HAP-1 (cell line): ENCODE data around the gene CIBAR2.

Experiments used
- DNase-seq, 2 experiments: peaks; one replicate each; pipeline ENCODE4 v3.0.0-alpha.2; 2016 to 2020; ENCODE audit warnings: low spot score in 2 of 2
- H3K27me3 ChIP-seq: fragments of 250-450 bp; sonication (Bioruptor Pico); 2 replicates; pipeline ENCODE4 v1.5.1; 2020; ENCODE audit warnings: low read depth, mild to moderate bottlenecking, moderate library complexity
- H3K36me3 ChIP-seq: fragments of 250-450 bp; sonication (Bioruptor Pico); replicated peaks from 2 replicates; pipeline ENCODE4 v1.5.1; 2020; ENCODE audit warnings: mild to moderate bottlenecking
- H3K4me1 ChIP-seq: fragments of 250-450 bp; sonication (Bioruptor Pico); 2 replicates; pipeline ENCODE4 v1.5.1; 2020; ENCODE audit warnings: mild to moderate bottlenecking
- H3K4me3 ChIP-seq: fragments of 250-450 bp; sonication (Bioruptor Pico); 2 replicates; pipeline ENCODE4 v1.5.1; 2020; ENCODE audit warnings: mild to moderate bottlenecking, moderate library complexity
- H3K9me3 ChIP-seq: fragments of 250-450 bp; sonication (Bioruptor Pico); 2 replicates; pipeline ENCODE4 v1.5.1; 2020; ENCODE audit warnings: mild to moderate bottlenecking, moderate library complexity
- in situ Hi-C: fragments of 300-500 bp; cut with MboI; formaldehyde crosslinking; loops from 3 replicates; pipeline ENCODE4 v1.14.3; 2020; ENCODE audit warnings: low sequenced_read_pairs, inconsistent platforms, mixed read lengths

CIBAR2 gene

GRCh38 chr16:85113168-85113733 is 979 bp upstream of the CIBAR2 start:
- Histone ChIP-seq H3K36me3 (no peaks in the 10 kb centered on the region), H3K9me3 (no peaks in the 10 kb centered on the region), H3K27me3 (no peaks in the 10 kb centered on the region), H3K4me1 (peaks cover 3% of the 10 kb centered on the region), H3K4me3 (no peak overlapping the region)
- in situ Hi-C loops, result loop anchor here (10.0 kb wide), 1 partner anchor 502 kb away; the partner anchor contains the start of gene GSE1
- no peak for DNase-seq

- no peaks in the 10 kb centered on the region for H3K27me3 ChIP-seq
- peaks cover 3% of the 10 kb centered on the region for H3K4me1 ChIP-seq
- DNase-seq, result no peak
- no peaks in the 10 kb centered on the region for H3K9me3 ChIP-seq
- in situ Hi-C loops, result loop anchor here (10.0 kb wide), 1 partner anchor 504 kb away; the partner anchor contains the start of gene GSE1
- H3K4me3 ChIP-seq, result no peak overlapping the region
- no peaks in the 10 kb centered on the region for H3K36me3 ChIP-seq
Measured at GRCh38 chr16:85111184-85111583, 1.1 kb downstream of the CIBAR2 start.

GRCh38 chr16:85110105-85110504 is 2.2 kb downstream of the CIBAR2 start:
- Histone ChIP-seq H3K9me3 (no peaks in the 10 kb centered on the region), H3K4me1 (peaks cover 2% of the 10 kb centered on the region), H3K36me3 (no peaks in the 10 kb centered on the region), H3K4me3 (no peak overlapping the region), H3K27me3 (no peaks in the 10 kb centered on the region)
- no peak for DNase-seq
- in situ Hi-C loops, result loop anchor here (10.0 kb wide), 1 partner anchor 505 kb away; the partner anchor contains the start of gene GSE1

GRCh38 chr16:85107532-85107931 is 4.7 kb downstream of the CIBAR2 start:
- in situ Hi-C loops, result no loop called here

GRCh38 chr16:85107083-85107482 is 5.2 kb downstream of the CIBAR2 start:
- H3K4me3 ChIP-seq, result no peak overlapping the region
- H3K36me3 ChIP-seq, result no peaks in the 10 kb centered on the region
- H3K27me3 ChIP-seq, result no peaks in the 10 kb centered on the region
- in situ Hi-C loops, result no loop called here
- H3K4me1 ChIP-seq, result no peaks in the 10 kb centered on the region
- H3K9me3 ChIP-seq, result no peaks in the 10 kb centered on the region
- DNase-seq, result no peak

More at GRCh38 chr16:85107532-85107931, 4.7 kb downstream of the CIBAR2 start:
- Histone ChIP-seq H3K36me3 (no peaks in the 10 kb centered on the region), H3K4me1 (no peaks in the 10 kb centered on the region), H3K9me3 (no peaks in the 10 kb centered on the region), H3K27me3 (no peaks in the 10 kb centered on the region), H3K4me3 (no peak overlapping the region)
- no peak for DNase-seq

GRCh38 chr16:85105475-85105874 is 6.8 kb downstream of the CIBAR2 start:
- in situ Hi-C loops, result no loop called here
- no peaks in the 10 kb centered on the region for H3K27me3 ChIP-seq
- no peaks in the 10 kb centered on the region for H3K4me1 ChIP-seq
- no peak for DNase-seq
- no peak overlapping the region for H3K4me3 ChIP-seq
- H3K9me3 ChIP-seq, result no peaks in the 10 kb centered on the region
- H3K36me3 ChIP-seq, result no peaks in the 10 kb centered on the region

- H3K4me1 ChIP-seq, result no peaks in the 10 kb centered on the region
- DNase-seq, result no peak
- no peak overlapping the region for H3K4me3 ChIP-seq
- no peaks in the 10 kb centered on the region for H3K36me3 ChIP-seq
- H3K9me3 ChIP-seq, result no peaks in the 10 kb centered on the region
- in situ Hi-C loops, result no loop called here
- H3K27me3 ChIP-seq, result no peaks in the 10 kb centered on the region
Measured at GRCh38 chr16:85104821-85105391, 7.4 kb downstream of the CIBAR2 start.

- Histone ChIP-seq H3K36me3 (no peaks in the 10 kb centered on the region), H3K27me3 (no peaks in the 10 kb centered on the region), H3K9me3 (no peaks in the 10 kb centered on the region), H3K4me3 (no peak overlapping the region), H3K4me1 (no peaks in the 10 kb centered on the region)
- in situ Hi-C loops, result no loop called here
- peak in 1 of 2 experiments; percentile 22 for DNase-seq
Measured at GRCh38 chr16:85104147-85104546, 8.1 kb downstream of the CIBAR2 start.

GRCh38 chr16:85103114-85104079 is 8.9 kb downstream of the CIBAR2 start:
- peaks cover 3% of the 10 kb centered on the region for H3K4me1 ChIP-seq
- H3K9me3 ChIP-seq, result no peaks in the 10 kb centered on the region
- H3K4me3 ChIP-seq, result no peak overlapping the region
- no peaks in the 10 kb centered on the region for H3K36me3 ChIP-seq
- DNase-seq, result no peak
- in situ Hi-C loops, result no loop called here
- H3K27me3 ChIP-seq, result no peaks in the 10 kb centered on the region; the same call in 1 of the 2 replicates

- DNase-seq, result no peak
- Histone ChIP-seq H3K9me3 (no peaks in the 10 kb centered on the region), H3K27me3 (peaks cover 2% of the 10 kb centered on the region; the same call in 1 of the 2 replicates), H3K36me3 (no peaks in the 10 kb centered on the region), H3K4me3 (no peak overlapping the region), H3K4me1 (peaks cover 3% of the 10 kb centered on the region)
- in situ Hi-C loops, result no loop called here
Measured at GRCh38 chr16:85101956-85102630, 10.2 kb downstream of the CIBAR2 start.

GRCh38 chr16:85100265-85100664 is 12.0 kb downstream of the CIBAR2 start:
- DNase-seq, result no peak
- no peaks in the 10 kb centered on the region for H3K36me3 ChIP-seq
- H3K4me1 ChIP-seq, result peaks cover 3% of the 10 kb centered on the region
- no peak overlapping the region for H3K4me3 ChIP-seq
- in situ Hi-C loops, result no loop called here
- peaks cover 4% of the 10 kb centered on the region; the same call in 1 of the 2 replicates for H3K27me3 ChIP-seq
- H3K9me3 ChIP-seq, result no peaks in the 10 kb centered on the region

GRCh38 chr16:85098565-85098964 is 13.7 kb downstream of the CIBAR2 start:
- no peaks in the 10 kb centered on the region for H3K36me3 ChIP-seq
- no peak overlapping the region for H3K4me3 ChIP-seq
- no peak for DNase-seq
- in situ Hi-C loops, result no loop called here
- H3K9me3 ChIP-seq, result no peaks in the 10 kb centered on the region
- peaks cover 6% of the 10 kb centered on the region; the same call in 1 of the 2 replicates for H3K27me3 ChIP-seq
- H3K4me1 ChIP-seq, result peaks cover 3% of the 10 kb centered on the region

- no peak for DNase-seq
- H3K9me3 ChIP-seq, result no peaks in the 10 kb centered on the region
- H3K27me3 ChIP-seq, result peaks cover 6% of the 10 kb centered on the region; the same call in 1 of the 2 replicates
- no peaks in the 10 kb centered on the region for H3K36me3 ChIP-seq
- in situ Hi-C loops, result no loop called here
- H3K4me1 ChIP-seq, result peaks cover 3% of the 10 kb centered on the region
- H3K4me3 ChIP-seq, result no peak overlapping the region
Measured at GRCh38 chr16:85096921-85097320, 15.4 kb downstream of the CIBAR2 start.
